ENCODE results near the gene PTPN13.

PTPN13 gene

GRCh38 chr4:86755388-86755787 lies 161.3 kb downstream of the PTPN13 start:
- no peak overlapping the region for H2AFZ ChIP-seq (ENCODE audit: low read depth)
- no peak overlapping the region for H3K27ac ChIP-seq
- H3K36me3 ChIP-seq (ENCODE audit: insufficient read depth): no peaks in the 10 kb centered on the region
- H3K79me2 ChIP-seq (ENCODE audit: insufficient read depth, low read depth): no peaks in the 10 kb centered on the region
- H3K9ac ChIP-seq: no peak overlapping the region
- no peak overlapping the region for H3K4me2 ChIP-seq
- H3K4me3 ChIP-seq (IDR thresholded peaks at IDR 0.05; ENCODE audit: insufficient read depth, low read depth, low read length): no peak overlapping the region
- no peak for TF ChIP-seq CTCF (conservative IDR thresholded peaks at IDR 0.05; ENCODE audit: low read depth, low read length)
- H3K27me3 ChIP-seq (ENCODE audit: insufficient read depth, low read depth): no peaks in the 10 kb centered on the region
- no peaks in the 10 kb centered on the region for H4K20me1 ChIP-seq (ENCODE audit: insufficient read depth)
- no peaks in the 10 kb centered on the region for H3K4me1 ChIP-seq (ENCODE audit: low read depth, poor library complexity, severe bottlenecking)

- no peak overlapping the region for H3K27ac ChIP-seq
- no peak overlapping the region for H3K4me2 ChIP-seq
- H3K79me2 ChIP-seq (ENCODE audit: insufficient read depth, low read depth): no peaks in the 10 kb centered on the region
- H3K27me3 ChIP-seq (ENCODE audit: insufficient read depth, low read depth): no peaks in the 10 kb centered on the region
- H3K4me3 ChIP-seq (IDR thresholded peaks at IDR 0.05; ENCODE audit: insufficient read depth, low read depth, low read length): no peak overlapping the region
- H3K9ac ChIP-seq: no peak overlapping the region
- no peaks in the 10 kb centered on the region for H3K4me1 ChIP-seq (ENCODE audit: low read depth, poor library complexity, severe bottlenecking)
- TF ChIP-seq CTCF (conservative IDR thresholded peaks at IDR 0.05; ENCODE audit: low read depth, low read length): no peak
- no peaks in the 10 kb centered on the region for H3K36me3 ChIP-seq (ENCODE audit: insufficient read depth)
- H4K20me1 ChIP-seq (ENCODE audit: insufficient read depth): no peaks in the 10 kb centered on the region
- H2AFZ ChIP-seq (ENCODE audit: low read depth): no peak overlapping the region
Measured at GRCh38 chr4:86757468-86757867, 163.4 kb downstream of the PTPN13 start.

GRCh38 chr4:86759298-86759697 lies 165.2 kb downstream of the PTPN13 start:
- Histone ChIP-seq H4K20me1 (ENCODE audit: insufficient read depth) (no peaks in the 10 kb centered on the region), H3K36me3 (ENCODE audit: insufficient read depth) (no peaks in the 10 kb centered on the region), H3K27me3 (ENCODE audit: insufficient read depth, low read depth) (no peaks in the 10 kb centered on the region), H3K9ac (no peak overlapping the region), H3K4me3 (IDR thresholded peaks at IDR 0.05; ENCODE audit: insufficient read depth, low read depth, low read length) (no peak overlapping the region), H3K27ac (no peak overlapping the region), H2AFZ (ENCODE audit: low read depth) (no peak overlapping the region), H3K79me2 (ENCODE audit: insufficient read depth, low read depth) (no peaks in the 10 kb centered on the region), H3K4me2 (no peak overlapping the region), H3K4me1 (ENCODE audit: low read depth, poor library complexity, severe bottlenecking) (no peaks in the 10 kb centered on the region)
- TF ChIP-seq CTCF (conservative IDR thresholded peaks at IDR 0.05; ENCODE audit: low read depth, low read length): no peak

- H3K4me3 ChIP-seq (IDR thresholded peaks at IDR 0.05; ENCODE audit: insufficient read depth, low read depth, low read length): no peak overlapping the region
- no peak overlapping the region for H3K27ac ChIP-seq
- H3K36me3 ChIP-seq (ENCODE audit: insufficient read depth): no peaks in the 10 kb centered on the region
- no peaks in the 10 kb centered on the region for H3K4me1 ChIP-seq (ENCODE audit: low read depth, poor library complexity, severe bottlenecking)
- no peak for TF ChIP-seq CTCF (conservative IDR thresholded peaks at IDR 0.05; ENCODE audit: low read depth, low read length)
- H3K79me2 ChIP-seq (ENCODE audit: insufficient read depth, low read depth): no peaks in the 10 kb centered on the region
- no peaks in the 10 kb centered on the region for H4K20me1 ChIP-seq (ENCODE audit: insufficient read depth)
- H2AFZ ChIP-seq (ENCODE audit: low read depth): no peak overlapping the region
- no peak overlapping the region for H3K4me2 ChIP-seq
- H3K9ac ChIP-seq: no peak overlapping the region
- no peaks in the 10 kb centered on the region for H3K27me3 ChIP-seq (ENCODE audit: insufficient read depth, low read depth)
Measured at GRCh38 chr4:86762649-86763048, 168.5 kb downstream of the PTPN13 start.

GRCh38 chr4:86769794-86770193 lies 175.7 kb downstream of the PTPN13 start:
- H3K4me2 ChIP-seq: no peak overlapping the region
- H2AFZ ChIP-seq (ENCODE audit: low read depth): no peak overlapping the region
- no peaks in the 10 kb centered on the region for H3K27me3 ChIP-seq (ENCODE audit: insufficient read depth, low read depth)
- H3K36me3 ChIP-seq (ENCODE audit: insufficient read depth): no peaks in the 10 kb centered on the region
- H3K4me3 ChIP-seq (IDR thresholded peaks at IDR 0.05; ENCODE audit: insufficient read depth, low read depth, low read length): no peak overlapping the region
- no peaks in the 10 kb centered on the region for H3K4me1 ChIP-seq (ENCODE audit: low read depth, poor library complexity, severe bottlenecking)
- H3K9ac ChIP-seq: no peak overlapping the region
- TF ChIP-seq CTCF (conservative IDR thresholded peaks at IDR 0.05; ENCODE audit: low read depth, low read length): no peak
- H4K20me1 ChIP-seq (ENCODE audit: insufficient read depth): no peaks in the 10 kb centered on the region
- no peak overlapping the region for H3K27ac ChIP-seq
- H3K79me2 ChIP-seq (ENCODE audit: insufficient read depth, low read depth): no peaks in the 10 kb centered on the region
